ENCODE data around the gene DUSP6.

The DUSP6 gene

GRCh38 chr12:89350260-89350629, 2.1 kb downstream of the DUSP6 start:
- H3K27ac ChIP-seq (ENCODE audit: low read depth, low read length): no peak overlapping the region
- no peak overlapping the region for H4K12ac ChIP-seq (ENCODE audit: low read depth, low read length)
- H3K18ac ChIP-seq (ENCODE audit: low read length): no peak overlapping the region
- no peak overlapping the region for H2AK5ac ChIP-seq (ENCODE audit: low read length)
- no peaks in the 10 kb centered on the region for H3K9me3 ChIP-seq (ENCODE audit: insufficient read depth, low read depth, low read length)
- H2BK12ac ChIP-seq (ENCODE audit: low read length): no peak overlapping the region
- H3K4me1 ChIP-seq (ENCODE audit: control insufficient read depth in 1 of 2, insufficient read depth in 2 of 2, low read length in 2 of 2): peaks cover 14 to 20% of the 10 kb centered on the region in 2 experiments
- H3K14ac ChIP-seq (ENCODE audit: low read length): no peak overlapping the region
- peaks cover 18% of the 10 kb centered on the region for H3K79me2 ChIP-seq (ENCODE audit: control insufficient read depth, insufficient read depth, low read length, poor library complexity)
- H3K4me3 ChIP-seq (ENCODE audit: low read depth, low read length): peak overlapping the region; percentile 88
- H2AFZ ChIP-seq (ENCODE audit: insufficient read depth, low read length, poor library complexity): no peak overlapping the region
- no peak overlapping the region for H3K4ac ChIP-seq (ENCODE audit: low read depth, low read length)
- peaks cover 29% of the 10 kb centered on the region for H3K79me1 ChIP-seq (ENCODE audit: low read length)
- H4K8ac ChIP-seq (ENCODE audit: low read depth, low read length): no peak overlapping the region
- no peak overlapping the region for H2BK120ac ChIP-seq (ENCODE audit: insufficient read depth, low read length, poor library complexity)
- DNase-seq: no peak
- H3K36me3 ChIP-seq (ENCODE audit: control insufficient read depth in 1 of 2, insufficient read depth in 2 of 2, low read length in 2 of 2): peaks cover 5 to 6% of the 10 kb centered on the region in 2 experiments
- no peak overlapping the region for H3K23ac ChIP-seq (ENCODE audit: low read length)
- no peak overlapping the region for H2BK5ac ChIP-seq (ENCODE audit: low read depth, low read length, poor library complexity)
- H4K91ac ChIP-seq (ENCODE audit: low read depth, low read length): no peak overlapping the region
- H3K4me2 ChIP-seq (ENCODE audit: low read length): peak overlapping the region; percentile 89
- no CpG with 5 or more reads among the region's 7 CpGs for WGBS (ENCODE audit: extremely low coverage, insufficient coverage, insufficient read length)
- H3K27me3 ChIP-seq (ENCODE audit: insufficient read depth, low read length): peaks cover 10% of the 10 kb centered on the region
- H3K9ac ChIP-seq (ENCODE audit: low read length): no peak overlapping the region

GRCh38 chr12:89349814-89350213, 2.5 kb downstream of the DUSP6 start:
- Histone ChIP-seq H3K18ac (ENCODE audit: low read length) (no peak overlapping the region), H3K79me1 (ENCODE audit: low read length) (peaks cover 29% of the 10 kb centered on the region), H4K8ac (ENCODE audit: low read depth, low read length) (no peak overlapping the region), H3K79me2 (ENCODE audit: control insufficient read depth, insufficient read depth, low read length, poor library complexity) (peaks cover 18% of the 10 kb centered on the region), H3K36me3 (ENCODE audit: control insufficient read depth in 1 of 2, insufficient read depth in 2 of 2, low read length in 2 of 2) (peaks cover 5 to 6% of the 10 kb centered on the region in 2 experiments), H3K27me3 (ENCODE audit: insufficient read depth, low read length) (peaks cover 10% of the 10 kb centered on the region), H3K23ac (ENCODE audit: low read length) (no peak overlapping the region), H3K27ac (ENCODE audit: low read depth, low read length) (no peak overlapping the region), H4K12ac (ENCODE audit: low read depth, low read length) (no peak overlapping the region), H3K4ac (ENCODE audit: low read depth, low read length) (no peak overlapping the region), H3K4me1 (ENCODE audit: control insufficient read depth in 1 of 2, insufficient read depth in 2 of 2, low read length in 2 of 2) (peaks cover 10 to 15% of the 10 kb centered on the region in 2 experiments), H3K14ac (ENCODE audit: low read length) (no peak overlapping the region), H3K9ac (ENCODE audit: low read length) (no peak overlapping the region), H2BK120ac (ENCODE audit: insufficient read depth, low read length, poor library complexity) (no peak overlapping the region), H2AFZ (ENCODE audit: insufficient read depth, low read length, poor library complexity) (no peak overlapping the region), H4K91ac (ENCODE audit: low read depth, low read length) (no peak overlapping the region), H2AK5ac (ENCODE audit: low read length) (no peak overlapping the region), H3K4me2 (ENCODE audit: low read length) (peak overlapping the region; percentile 89), H3K4me3 (ENCODE audit: low read depth, low read length) (no peak overlapping the region), H2BK5ac (ENCODE audit: low read depth, low read length, poor library complexity) (no peak overlapping the region), H2BK12ac (ENCODE audit: low read length) (no peak overlapping the region), H3K9me3 (ENCODE audit: insufficient read depth, low read depth, low read length) (no peaks in the 10 kb centered on the region)
- WGBS (ENCODE audit: extremely low coverage, insufficient coverage, insufficient read length): no CpG with 5 or more reads among the region's 6 CpGs
- DNase-seq: no peak

GRCh38 chr12:89348894-89349699, 3.2 kb downstream of the DUSP6 start:
- Histone ChIP-seq H3K18ac (ENCODE audit: low read length) (no peak overlapping the region), H3K36me3 (ENCODE audit: control insufficient read depth in 1 of 2, insufficient read depth in 2 of 2, low read length in 2 of 2) (peaks cover 5 to 6% of the 10 kb centered on the region in 2 experiments), H3K4ac (ENCODE audit: low read depth, low read length) (no peak overlapping the region), H3K27ac (ENCODE audit: low read depth, low read length) (no peak overlapping the region), H3K23ac (ENCODE audit: low read length) (no peak overlapping the region), H3K79me2 (ENCODE audit: control insufficient read depth, insufficient read depth, low read length, poor library complexity) (peaks cover 15% of the 10 kb centered on the region), H3K9ac (ENCODE audit: low read length) (no peak overlapping the region), H3K27me3 (ENCODE audit: insufficient read depth, low read length) (peaks cover 10% of the 10 kb centered on the region), H4K8ac (ENCODE audit: low read depth, low read length) (no peak overlapping the region), H2BK12ac (ENCODE audit: low read length) (no peak overlapping the region), H4K91ac (ENCODE audit: low read depth, low read length) (no peak overlapping the region), H2BK5ac (ENCODE audit: low read depth, low read length, poor library complexity) (no peak overlapping the region), H3K4me2 (ENCODE audit: low read length) (peak overlapping the region; percentile 21), H4K12ac (ENCODE audit: low read depth, low read length) (no peak overlapping the region), H3K4me1 (ENCODE audit: control insufficient read depth in 1 of 2, insufficient read depth in 2 of 2, low read length in 2 of 2) (peaks cover 8 to 14% of the 10 kb centered on the region in 2 experiments), H2AFZ (ENCODE audit: insufficient read depth, low read length, poor library complexity) (no peak overlapping the region), H3K4me3 (ENCODE audit: low read depth, low read length) (no peak overlapping the region), H2AK5ac (ENCODE audit: low read length) (no peak overlapping the region), H3K79me1 (ENCODE audit: low read length) (peaks cover 25% of the 10 kb centered on the region), H3K9me3 (ENCODE audit: insufficient read depth, low read depth, low read length) (no peaks in the 10 kb centered on the region), H2BK120ac (ENCODE audit: insufficient read depth, low read length, poor library complexity) (no peak overlapping the region), H3K14ac (ENCODE audit: low read length) (no peak overlapping the region)
- no CpG with 5 or more reads among the region's 10 CpGs for WGBS (ENCODE audit: extremely low coverage, insufficient coverage, insufficient read length)
- no peak for DNase-seq

- Histone ChIP-seq H3K18ac (ENCODE audit: low read length) (no peak overlapping the region), H3K4ac (ENCODE audit: low read depth, low read length) (no peak overlapping the region), H4K12ac (ENCODE audit: low read depth, low read length) (no peak overlapping the region), H2BK5ac (ENCODE audit: low read depth, low read length, poor library complexity) (no peak overlapping the region), H2BK12ac (ENCODE audit: low read length) (no peak overlapping the region), H3K27ac (ENCODE audit: low read depth, low read length) (no peak overlapping the region), H2AK5ac (ENCODE audit: low read length) (no peak overlapping the region), H3K9me3 (ENCODE audit: insufficient read depth, low read depth, low read length) (no peaks in the 10 kb centered on the region), H3K4me2 (ENCODE audit: low read length) (no peak overlapping the region), H3K4me3 (ENCODE audit: low read depth, low read length) (no peak overlapping the region), H4K91ac (ENCODE audit: low read depth, low read length) (no peak overlapping the region), H2BK120ac (ENCODE audit: insufficient read depth, low read length, poor library complexity) (no peak overlapping the region), H4K8ac (ENCODE audit: low read depth, low read length) (no peak overlapping the region), H3K36me3 (ENCODE audit: control insufficient read depth in 1 of 2, insufficient read depth in 2 of 2, low read length in 2 of 2) (peaks cover 5 to 6% of the 10 kb centered on the region in 2 experiments), H2AFZ (ENCODE audit: insufficient read depth, low read length, poor library complexity) (no peak overlapping the region), H3K23ac (ENCODE audit: low read length) (no peak overlapping the region), H3K79me2 (ENCODE audit: control insufficient read depth, insufficient read depth, low read length, poor library complexity) (peaks cover 7% of the 10 kb centered on the region), H3K9ac (ENCODE audit: low read length) (no peak overlapping the region), H3K79me1 (ENCODE audit: low read length) (peaks cover 10% of the 10 kb centered on the region), H3K27me3 (ENCODE audit: insufficient read depth, low read length) (peaks cover 10% of the 10 kb centered on the region), H3K4me1 (ENCODE audit: control insufficient read depth in 1 of 2, insufficient read depth in 2 of 2, low read length in 2 of 2) (peaks cover 8 to 12% of the 10 kb centered on the region in 2 experiments), H3K14ac (ENCODE audit: low read length) (no peak overlapping the region)
- no peak for DNase-seq
- no CpG with 5 or more reads among the region's 3 CpGs for WGBS (ENCODE audit: extremely low coverage, insufficient coverage, insufficient read length)
Observed at GRCh38 chr12:89347325-89347829, 4.9 kb downstream of the DUSP6 start.

Data from trophoblast cell (in vitro differentiated cells and primary cell).